ENCODE measurements around the gene CNTNAP2. TPM values are rescaled to one million over a fixed set of nuclear protein-coding genes. Genes with fewer than 3 reads are reported as not detected.
A peak's percentile ranks its signal among the peaks of the same experiment; 100 is the strongest.

The CNTNAP2 gene
- total RNA-seq, 1 experiment from 2014 or later = 64.5 TPM

GRCh38 chr7:147578196-147578595 lies 1461.6 kb downstream of the CNTNAP2 start:
- Histone ChIP-seq H4K20me1 (ENCODE audit: control insufficient read depth, insufficient read depth, insufficient read length) (no peaks in the 10 kb centered on the region), H3K9me3 (ENCODE audit: control insufficient read depth, low read depth, low read length) (no peaks in the 10 kb centered on the region), H2BK15ac (ENCODE audit: low read depth, low read length) (no peak overlapping the region), H3K14ac (ENCODE audit: insufficient read depth, low read length) (no peak overlapping the region), H4K8ac (replicated peaks; ENCODE audit: insufficient read length, low read depth, low read length) (no peak overlapping the region), H3K56ac (ENCODE audit: insufficient read length, low read depth, low read length) (no peak overlapping the region), H3K9ac (ENCODE audit: extremely low read depth, insufficient read length, low read length) (no peak overlapping the region), H3K4ac (ENCODE audit: low read depth, low read length) (no peak overlapping the region), H3K4me2 (ENCODE audit: insufficient read depth, insufficient read length, low read length) (no peak overlapping the region), H2BK120ac (ENCODE audit: low read depth, low read length, poor library complexity, severe bottlenecking) (peak overlapping the region; percentile 36), H4K5ac (ENCODE audit: insufficient read length, low read depth, low read length) (no peak overlapping the region), H2BK5ac (ENCODE audit: insufficient read length, low read length) (no peak overlapping the region), H3T11ph (ENCODE audit: low read length) (no peak overlapping the region), H3K23me2 (ENCODE audit: insufficient read length, low read depth, low read length, poor library complexity, severe bottlenecking) (no peaks in the 10 kb centered on the region), H4K91ac (ENCODE audit: insufficient read length, low read depth, low read length) (no peak overlapping the region), H3K4me1 (ENCODE audit: insufficient read depth, low read length) (no peaks in the 10 kb centered on the region; the same call in 1 of the 2 replicates), H2AK5ac (ENCODE audit: insufficient read length, low read length) (no peak overlapping the region), H3K18ac (ENCODE audit: insufficient read length, low read depth, low read length) (no peak overlapping the region), H2BK12ac (ENCODE audit: insufficient read length, low read depth, low read length) (no peak overlapping the region), H3K27me3 (ENCODE audit: insufficient read depth, low read length) (no peaks in the 10 kb centered on the region), H3K27ac (ENCODE audit: insufficient read length, low read depth, low read length) (no peak overlapping the region), H2BK20ac (ENCODE audit: low read depth, low read length, poor library complexity, severe bottlenecking) (no peak overlapping the region), H3K79me2 (ENCODE audit: insufficient read depth, low read length) (no peaks in the 10 kb centered on the region), H3K79me1 (ENCODE audit: insufficient read depth, low read depth, low read length, poor library complexity, severe bottlenecking) (no peaks in the 10 kb centered on the region), H3K23ac (ENCODE audit: insufficient read length, low read depth, low read length) (no peak overlapping the region), H2AFZ (ENCODE audit: low read length) (no peak overlapping the region)
- WGBS (ENCODE audit: extremely low coverage, insufficient read length, low lambda C conversion rate) = no CpG with 5 or more reads among the region's 3 CpGs
- no peak for DNase-seq
- no peak overlapping the region for H3K4me3 Mint-ChIP-seq
- no peak for TF ChIP-seq CTCF (conservative IDR thresholded peaks at IDR 0.05)
- no peaks in the 10 kb centered on the region for H3K36me3 Mint-ChIP-seq (ENCODE audit: insufficient read depth in 1 of 3, low read depth in 3 of 3)
- no peaks in the 10 kb centered on the region for H3K4me1 Mint-ChIP-seq
- no peak overlapping the region for H3K27ac Mint-ChIP-seq
- H3K9me3 Mint-ChIP-seq = no peaks in the 10 kb centered on the region; a peak in 1 of 5 replicates
- no peaks in the 10 kb centered on the region for H3K27me3 Mint-ChIP-seq (ENCODE audit: low read depth)
